Caco-2 (cell line): ENCODE results near the gene ZNF439. TPM values are rescaled to one million over a fixed set of nuclear protein-coding genes. Genes with fewer than 3 reads are reported as not detected.
"Not testable (repeated sequence)": the region's sequence is repeated elsewhere in the genome, so short reads cannot be mapped to it uniquely, and the experiment has no call there.

Experiments used
- BruUV-seq: library from RNA; stranded (reverse); fragments of 400-500 nt; replicated peaks from 2 replicates; lab custom pipeline; 2021; lab: Mats Ljungman, UMichigan
- CTCF ChIA-PET: fragments of 300-600 bp; sonication (Branson Sonifier 250); formaldehyde crosslinking; loops from one replicate; lab custom pipeline; 2022; ENCODE audit warnings: antibody characterized with exemption; lab: Charles Lee
- POLR2A ChIA-PET: fragments of 300-600 bp; sonication (Branson Sonifier 250); formaldehyde crosslinking; loops from one replicate; lab custom pipeline; 2022; ENCODE audit warnings: antibody characterized with exemption; lab: Charles Lee
- DNase-seq, 2 experiments: peaks; one replicate each; pipeline versions ENCODE4 v3.0.0 to v3.0.0-alpha.2; 2020 to 2022
- H3K27me3 ChIP-seq: replicated peaks from 2 replicates; pipeline ENCODE4 v1.6.0; 2011; ENCODE audit warnings: low read length; ENCODE audit not compliant: control insufficient read depth, insufficient read depth
- H3K36me3 ChIP-seq: 2 replicates; pipeline ENCODE4 v1.5.1; 2011; ENCODE audit warnings: low read length; ENCODE audit not compliant: control insufficient read depth, insufficient read depth
- H3K4me1 ChIP-seq: fragments of 250-450 bp; sonication (Bioruptor Pico); 2 replicates; pipeline ENCODE4 v1.5.1; 2020; ENCODE audit warnings: mild to moderate bottlenecking
- H3K4me3 ChIP-seq: 2 replicates; pipeline ENCODE4 v1.5.1; 2011; ENCODE audit warnings: low read depth, mild to moderate bottlenecking, control low read depth, low read length
- H3K9me3 ChIP-seq: fragments of 250-450 bp; sonication (Bioruptor Pico); 2 replicates; pipeline ENCODE4 v1.5.1; 2020; ENCODE audit warnings: mild to moderate bottlenecking, moderate library complexity
- H3K27ac Mint-ChIP-seq: one replicate; pipeline ENCODE4 v1.8.0; 2022; ENCODE audit warnings: mixed read lengths; ENCODE audit not compliant: unreplicated experiment
- H3K27me3 Mint-ChIP-seq: one replicate; pipeline ENCODE4 v1.8.0; 2022; ENCODE audit warnings: mixed read lengths; ENCODE audit not compliant: insufficient read depth, unreplicated experiment
- H3K36me3 Mint-ChIP-seq: one replicate; pipeline ENCODE4 v1.8.0; 2022; ENCODE audit warnings: mild to moderate bottlenecking, mixed read lengths; ENCODE audit not compliant: insufficient read depth, unreplicated experiment
- H3K4me1 Mint-ChIP-seq: one replicate; pipeline ENCODE4 v1.8.0; 2022; ENCODE audit warnings: low read depth, mixed read lengths; ENCODE audit not compliant: unreplicated experiment
- H3K4me3 Mint-ChIP-seq: one replicate; pipeline ENCODE4 v1.8.0; 2022; ENCODE audit warnings: mild to moderate bottlenecking, moderate library complexity, mixed read lengths; ENCODE audit not compliant: unreplicated experiment
- H3K9me3 Mint-ChIP-seq: one replicate; pipeline ENCODE4 v1.8.0; 2022; ENCODE audit warnings: mixed read lengths; ENCODE audit not compliant: unreplicated experiment
- intact Hi-C: fragments of 100-400 bp; cut with micrococcal nuclease; formaldehyde crosslinking; loops from one replicate; pipeline ENCODE4 v1.10.0; 2022; ENCODE audit not compliant: unreplicated experiment
- total RNA-seq: library from RNA; stranded (reverse); gene quantifications from 2 replicates; pipeline ENCODE4 v1.2.3, GENCODE V29; 2022
- TF ChIP-seq, protein P1 (sequence below), 2 experiments: fragments of 200-600 bp in 1 of 2; IDR thresholded peaks; 1 replicate in 1 of 2; 2 replicates in 1 of 2; pipeline versions ENCODE4 v1.5.1 to v1.8.0; 2011 to 2022; ENCODE audit warnings: antibody characterized with exemption in 1 of 2, control low read depth in 1 of 2, inconsistent platforms in 1 of 2, low read depth in 1 of 2, low read length in 1 of 2, mild to moderate bottlenecking in 1 of 2, moderate library complexity in 1 of 2; ENCODE audit not compliant: insufficient read depth in 1 of 2, severe bottlenecking in 1 of 2, unreplicated experiment in 1 of 2

ZNF439 gene
- total RNA-seq, 1 experiment from 2014 or later = 3.1 TPM

DNA sequence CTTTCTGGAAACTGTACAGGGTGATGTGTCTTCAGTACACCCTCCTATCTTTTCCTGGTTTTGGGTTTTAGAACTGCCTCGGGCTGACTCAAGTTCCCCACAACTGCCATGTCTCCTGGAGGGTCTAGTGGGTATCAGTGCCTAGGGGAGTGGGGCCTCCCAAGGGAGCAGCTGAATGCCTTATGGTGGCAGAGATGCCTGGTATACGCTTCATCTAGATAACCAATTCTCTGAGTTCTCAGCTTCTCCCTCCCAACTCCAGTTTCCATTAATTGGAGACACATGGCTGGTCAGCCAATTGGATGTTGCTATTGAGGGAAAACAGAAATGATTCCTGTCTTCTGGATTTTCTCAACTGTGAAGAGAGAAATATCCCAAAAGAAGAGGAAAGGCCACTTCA is 12.8 kb downstream of the ZNF439 start:
- Histone ChIP-seq H3K4me3 (no peak overlapping the region), H3K9me3 (no peaks in the 10 kb centered on the region), H3K4me1 (no peaks in the 10 kb centered on the region), H3K27me3 (no peaks in the 10 kb centered on the region), H3K36me3 (no peaks in the 10 kb centered on the region)
- BruUV-seq = no TSS peak
- peaks cover 7% of the 10 kb centered on the region for H3K4me1 Mint-ChIP-seq
- H3K4me3 Mint-ChIP-seq = no peak overlapping the region
- POLR2A ChIA-PET = no interaction called here
- CTCF ChIA-PET = no interaction called here
- TF ChIP-seq, protein P1, sequence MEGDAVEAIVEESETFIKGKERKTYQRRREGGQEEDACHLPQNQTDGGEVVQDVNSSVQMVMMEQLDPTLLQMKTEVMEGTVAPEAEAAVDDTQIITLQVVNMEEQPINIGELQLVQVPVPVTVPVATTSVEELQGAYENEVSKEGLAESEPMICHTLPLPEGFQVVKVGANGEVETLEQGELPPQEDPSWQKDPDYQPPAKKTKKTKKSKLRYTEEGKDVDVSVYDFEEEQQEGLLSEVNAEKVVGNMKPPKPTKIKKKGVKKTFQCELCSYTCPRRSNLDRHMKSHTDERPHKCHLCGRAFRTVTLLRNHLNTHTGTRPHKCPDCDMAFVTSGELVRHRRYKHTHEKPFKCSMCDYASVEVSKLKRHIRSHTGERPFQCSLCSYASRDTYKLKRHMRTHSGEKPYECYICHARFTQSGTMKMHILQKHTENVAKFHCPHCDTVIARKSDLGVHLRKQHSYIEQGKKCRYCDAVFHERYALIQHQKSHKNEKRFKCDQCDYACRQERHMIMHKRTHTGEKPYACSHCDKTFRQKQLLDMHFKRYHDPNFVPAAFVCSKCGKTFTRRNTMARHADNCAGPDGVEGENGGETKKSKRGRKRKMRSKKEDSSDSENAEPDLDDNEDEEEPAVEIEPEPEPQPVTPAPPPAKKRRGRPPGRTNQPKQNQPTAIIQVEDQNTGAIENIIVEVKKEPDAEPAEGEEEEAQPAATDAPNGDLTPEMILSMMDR (IDR thresholded peaks at IDR 0.05; ENCODE audit: insufficient read depth in 1 of 2, low read depth in 1 of 2, low read length in 1 of 2, severe bottlenecking in 1 of 2, unreplicated experiment in 1 of 2) = no peak
- no peak for DNase-seq
- peaks cover 26% of the 10 kb centered on the region for H3K9me3 Mint-ChIP-seq
- peaks cover 7% of the 10 kb centered on the region for H3K36me3 Mint-ChIP-seq
- intact Hi-C loops = no loop called here
- no peaks in the 10 kb centered on the region for H3K27me3 Mint-ChIP-seq
- H3K27ac Mint-ChIP-seq = no peak overlapping the region

DNA sequence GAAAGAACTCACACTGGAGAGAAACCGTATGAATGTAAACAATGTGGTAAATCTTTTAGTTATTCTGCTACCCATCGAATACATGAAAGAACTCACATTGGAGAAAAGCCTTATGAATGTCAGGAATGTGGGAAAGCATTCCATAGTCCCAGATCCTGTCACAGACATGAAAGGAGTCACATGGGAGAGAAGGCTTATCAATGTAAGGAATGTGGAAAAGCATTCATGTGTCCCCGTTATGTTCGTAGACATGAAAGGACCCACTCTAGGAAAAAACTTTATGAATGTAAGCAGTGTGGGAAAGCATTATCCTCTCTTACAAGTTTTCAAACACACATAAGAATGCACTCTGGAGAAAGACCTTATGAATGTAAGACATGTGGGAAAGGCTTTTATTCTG is 19.2 kb downstream of the ZNF439 start:
- H3K36me3 Mint-ChIP-seq, H3K4me1 Mint-ChIP-seq, H3K4me3 Mint-ChIP-seq, H3K36me3 ChIP-seq, DNase-seq, intact Hi-C loops, CTCF ChIA-PET, BruUV-seq, POLR2A ChIA-PET, H3K27ac Mint-ChIP-seq, H3K4me3 ChIP-seq, H3K27me3 Mint-ChIP-seq, H3K4me1 ChIP-seq, H3K27me3 ChIP-seq: not testable (repeated sequence)
- H3K9me3 ChIP-seq = peaks cover 11% of the 10 kb centered on the region
- peaks cover 14% of the 10 kb centered on the region for H3K9me3 Mint-ChIP-seq

DNA sequence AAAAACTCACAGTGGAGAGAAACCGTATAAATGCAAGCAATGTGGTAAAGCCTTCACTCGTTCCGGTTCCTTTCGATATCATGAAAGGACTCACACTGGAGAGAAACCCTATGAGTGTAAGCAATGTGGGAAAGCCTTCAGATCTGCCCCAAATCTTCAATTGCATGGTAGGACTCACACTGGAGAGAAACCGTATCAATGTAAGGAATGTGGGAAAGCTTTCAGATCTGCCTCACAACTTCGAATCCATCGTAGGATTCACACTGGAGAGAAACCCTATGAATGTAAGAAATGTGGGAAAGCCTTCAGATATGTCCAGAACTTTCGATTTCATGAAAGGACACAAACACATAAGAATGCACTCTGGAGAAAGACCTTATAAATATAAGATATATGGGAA is 19.7 kb downstream of the ZNF439 start:
- H3K4me1 ChIP-seq = no peaks in the 10 kb centered on the region
- no peak for DNase-seq
- no peaks in the 10 kb centered on the region for H3K27me3 Mint-ChIP-seq
- ChIA-PET POLR2A (no interaction called here), CTCF (no interaction called here)
- no peak overlapping the region for H3K4me3 Mint-ChIP-seq
- no peaks in the 10 kb centered on the region for H3K4me1 Mint-ChIP-seq
- H3K9me3 ChIP-seq = peaks cover 11% of the 10 kb centered on the region
- no peak overlapping the region for H3K27ac Mint-ChIP-seq
- intact Hi-C loops = no loop called here
- no peaks in the 10 kb centered on the region for H3K27me3 ChIP-seq
- H3K9me3 Mint-ChIP-seq = peaks cover 14% of the 10 kb centered on the region
- H3K36me3 Mint-ChIP-seq = no peaks in the 10 kb centered on the region
- no peak overlapping the region for H3K4me3 ChIP-seq
- BruUV-seq = no TSS peak
- TF ChIP-seq, protein P1 (IDR thresholded peaks at IDR 0.05; ENCODE audit: insufficient read depth in 1 of 2, low read depth in 1 of 2, low read length in 1 of 2, severe bottlenecking in 1 of 2, unreplicated experiment in 1 of 2) = no peak
- no peaks in the 10 kb centered on the region for H3K36me3 ChIP-seq

DNA sequence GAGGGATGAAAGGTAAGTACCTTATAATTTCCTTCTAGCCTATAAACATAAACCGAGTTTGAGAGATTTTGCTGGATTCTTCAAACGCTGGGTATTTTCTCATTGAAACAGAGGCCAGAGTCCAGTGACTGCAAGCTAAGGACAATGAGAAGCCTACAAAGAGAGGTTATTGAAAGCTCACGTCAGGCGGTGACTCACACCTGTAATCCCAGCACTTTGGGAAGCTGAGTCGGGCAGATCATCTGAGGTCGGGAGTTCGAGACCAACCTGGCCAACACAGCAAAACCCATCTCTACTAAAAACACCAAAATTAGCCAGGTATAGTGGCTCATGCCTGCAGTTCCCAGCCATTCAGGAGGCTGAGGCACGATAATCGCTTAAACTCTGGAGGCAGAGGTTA is 24.1 kb downstream of the ZNF439 start:
- H3K27ac Mint-ChIP-seq = no peak overlapping the region
- TF ChIP-seq, protein P1 (IDR thresholded peaks at IDR 0.05; ENCODE audit: insufficient read depth in 1 of 2, low read depth in 1 of 2, low read length in 1 of 2, severe bottlenecking in 1 of 2, unreplicated experiment in 1 of 2) = no peak
- BruUV-seq = no TSS peak
- peaks cover 14% of the 10 kb centered on the region for H3K9me3 Mint-ChIP-seq
- H3K27me3 Mint-ChIP-seq = no peaks in the 10 kb centered on the region
- no peaks in the 10 kb centered on the region for H3K4me1 ChIP-seq
- intact Hi-C loops = no loop called here
- H3K36me3 Mint-ChIP-seq = no peaks in the 10 kb centered on the region
- no peaks in the 10 kb centered on the region for H3K27me3 ChIP-seq
- H3K9me3 ChIP-seq = peaks cover 11% of the 10 kb centered on the region
- H3K4me3 ChIP-seq = no peak overlapping the region
- no peak overlapping the region for H3K4me3 Mint-ChIP-seq
- ChIA-PET CTCF (no interaction called here), POLR2A (no interaction called here)
- no peaks in the 10 kb centered on the region for H3K36me3 ChIP-seq
- no peak for DNase-seq
- H3K4me1 Mint-ChIP-seq = no peaks in the 10 kb centered on the region
